ENCODE measurements around the gene CHURC1.

GRCh38 chr14:64970041-64970440 is 55.8 kb downstream of the CHURC1 start:
- TF ChIP-seq, protein P1, sequence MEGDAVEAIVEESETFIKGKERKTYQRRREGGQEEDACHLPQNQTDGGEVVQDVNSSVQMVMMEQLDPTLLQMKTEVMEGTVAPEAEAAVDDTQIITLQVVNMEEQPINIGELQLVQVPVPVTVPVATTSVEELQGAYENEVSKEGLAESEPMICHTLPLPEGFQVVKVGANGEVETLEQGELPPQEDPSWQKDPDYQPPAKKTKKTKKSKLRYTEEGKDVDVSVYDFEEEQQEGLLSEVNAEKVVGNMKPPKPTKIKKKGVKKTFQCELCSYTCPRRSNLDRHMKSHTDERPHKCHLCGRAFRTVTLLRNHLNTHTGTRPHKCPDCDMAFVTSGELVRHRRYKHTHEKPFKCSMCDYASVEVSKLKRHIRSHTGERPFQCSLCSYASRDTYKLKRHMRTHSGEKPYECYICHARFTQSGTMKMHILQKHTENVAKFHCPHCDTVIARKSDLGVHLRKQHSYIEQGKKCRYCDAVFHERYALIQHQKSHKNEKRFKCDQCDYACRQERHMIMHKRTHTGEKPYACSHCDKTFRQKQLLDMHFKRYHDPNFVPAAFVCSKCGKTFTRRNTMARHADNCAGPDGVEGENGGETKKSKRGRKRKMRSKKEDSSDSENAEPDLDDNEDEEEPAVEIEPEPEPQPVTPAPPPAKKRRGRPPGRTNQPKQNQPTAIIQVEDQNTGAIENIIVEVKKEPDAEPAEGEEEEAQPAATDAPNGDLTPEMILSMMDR (optimal IDR thresholded peaks at IDR 0.05 in 1 of 3, IDR thresholded peaks at IDR 0.05 in 1 of 3, conservative IDR thresholded peaks at IDR 0.05 in 1 of 3; ENCODE audit: extremely low read depth in 1 of 3, insufficient read depth in 2 of 3, low read length in 3 of 3), result no peak
- TF ChIP-seq EZH2 (IDR thresholded peaks at IDR 0.05; ENCODE audit: low read length), result no peak

Measured in keratinocyte (primary cell).